GM18870 (cell line): ENCODE measurements around the gene EPB41L4B.
"Not testable (repeated sequence)": the region's sequence is repeated elsewhere in the genome, so short reads cannot be mapped to it uniquely, and the experiment has no call there.

ENCODE experiments used
- ATAC-seq: cut with Tn5 transposase; IDR thresholded peaks from one replicate; pipeline ENCODE4 v1.9.1; 2021; ENCODE audit warnings: moderate library complexity; ENCODE audit not compliant: unreplicated experiment

EPB41L4B gene

DNA sequence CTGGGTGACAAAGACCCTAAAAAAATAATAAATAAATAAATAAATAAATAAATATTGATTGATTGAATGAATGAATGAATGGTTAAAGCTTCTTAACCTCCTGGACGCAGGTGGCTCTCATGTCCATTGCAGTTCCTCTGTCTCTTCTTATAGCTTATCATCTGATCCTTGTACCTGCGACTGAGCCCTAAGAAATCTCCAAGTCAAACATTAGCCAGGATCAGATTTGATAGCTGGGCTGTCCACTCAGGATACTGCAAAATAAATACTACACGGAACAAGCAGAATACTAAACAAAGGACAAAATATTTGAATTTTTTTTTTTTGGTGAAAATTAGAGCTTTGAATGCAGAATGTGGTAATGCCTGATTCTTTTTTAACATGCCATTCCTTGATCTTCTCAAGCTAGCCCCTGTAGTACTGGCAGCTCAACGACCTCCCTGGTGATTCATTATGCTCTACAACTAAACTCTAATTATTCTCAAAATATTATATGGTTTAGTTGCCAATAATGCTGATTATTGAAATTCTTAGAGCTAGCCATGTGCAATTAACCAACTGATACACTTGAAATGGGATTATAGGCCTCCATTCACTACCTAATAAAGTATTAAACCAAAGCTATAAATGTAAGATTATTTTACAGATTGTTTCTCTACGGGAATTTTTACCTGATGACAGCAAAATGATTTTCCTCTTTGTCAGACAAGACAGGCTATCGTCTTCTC lies 191.2 kb downstream of the EPB41L4B start:
- ATAC-seq: no peak

DNA sequence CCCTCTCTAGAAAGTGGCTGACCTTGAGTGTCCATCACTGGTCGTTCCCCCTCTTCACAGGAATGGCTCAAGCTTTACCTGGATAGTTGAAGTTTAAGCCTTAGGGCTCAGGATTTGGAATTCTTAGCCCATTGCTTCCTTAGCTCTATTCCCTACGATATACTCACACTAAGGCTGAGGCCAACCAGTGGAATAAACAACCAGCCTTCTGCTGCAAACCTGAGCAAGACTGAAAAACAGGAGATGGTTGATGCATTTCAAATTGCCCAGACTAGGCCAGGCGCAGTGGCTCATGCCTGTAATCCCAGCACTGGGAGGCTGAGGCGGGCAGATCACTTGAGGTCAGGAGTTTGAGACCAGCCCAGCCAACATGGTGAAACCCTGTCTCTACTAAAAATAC lies 194.2 kb downstream of the EPB41L4B start:
- not testable (repeated sequence) for ATAC-seq

DNA sequence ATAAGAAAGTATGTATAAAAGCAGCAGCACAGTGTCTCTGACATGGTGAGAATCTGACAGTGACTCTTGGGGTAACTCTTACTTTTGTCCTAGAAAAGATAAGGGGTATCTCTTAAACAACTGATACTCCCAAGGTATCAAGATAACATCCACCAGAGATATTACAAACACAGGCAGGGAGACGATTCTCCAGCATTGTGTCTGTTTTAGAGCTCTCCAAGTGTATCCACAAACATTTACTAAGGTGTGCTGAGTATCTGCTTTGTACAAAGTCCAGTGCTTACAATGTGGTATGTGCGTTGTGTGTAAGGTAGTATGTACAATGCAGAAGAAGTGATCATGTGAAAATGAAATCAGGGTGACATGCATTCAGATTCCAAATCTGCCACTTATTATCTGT lies 196.7 kb downstream of the EPB41L4B start:
- no peak for ATAC-seq

DNA sequence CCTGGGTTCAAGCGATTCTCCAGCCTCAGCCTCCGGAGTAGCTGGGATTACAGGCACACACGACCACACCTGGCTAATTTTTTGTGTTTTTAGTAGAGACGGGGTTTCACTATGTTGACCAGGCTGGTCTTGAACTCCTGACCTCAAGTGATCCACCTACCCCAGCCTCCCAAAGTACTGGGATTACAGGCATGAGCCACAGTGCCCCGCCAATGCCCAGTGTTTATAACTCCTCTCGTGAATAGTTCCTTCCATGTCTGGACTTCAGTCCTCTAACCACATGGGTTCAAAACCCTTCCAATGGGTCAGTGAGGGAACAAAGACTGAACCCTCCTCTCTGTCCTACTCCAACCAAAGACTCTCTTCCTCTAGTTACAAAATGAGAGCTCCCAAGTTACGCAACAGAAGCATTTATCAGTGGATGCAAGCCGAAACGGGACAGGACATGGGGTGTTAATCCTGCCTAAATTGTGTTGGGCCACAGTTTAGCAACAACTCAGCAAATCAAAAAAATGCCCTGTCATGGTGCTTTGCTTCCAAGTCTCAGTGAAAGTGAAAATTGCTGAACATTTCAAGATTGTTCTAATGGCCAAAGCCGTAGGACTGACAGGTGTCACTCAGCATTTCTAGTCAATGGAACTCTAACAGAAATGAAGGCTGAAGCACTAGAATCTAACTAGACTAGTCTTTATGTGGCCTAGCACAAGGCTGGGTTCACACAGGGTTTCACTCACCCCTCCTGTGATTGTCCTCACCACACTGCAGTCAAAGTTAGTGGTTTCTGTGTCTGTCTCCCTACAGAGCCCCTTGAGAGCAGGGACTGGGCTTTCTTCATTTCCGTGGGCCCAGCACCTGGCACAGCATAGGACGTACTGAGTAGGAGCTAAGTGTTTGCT lies 197.9 kb downstream of the EPB41L4B start:
- ATAC-seq: peak; percentile 27
